ENCODE results near the gene GGA3. TPM values are rescaled to one million over a fixed set of nuclear protein-coding genes. Genes with fewer than 3 reads are reported as not detected.
"Not testable (repeated sequence)": the region's sequence is repeated elsewhere in the genome, so short reads cannot be mapped to it uniquely, and the experiment has no call there.

GGA3 gene
- total RNA-seq, 2 donors from 2014 or later, result 74.9 to 79.0 TPM

- H3K9me3 Mint-ChIP-seq, result no peaks in the 10 kb centered on the region
- H3K36me3 Mint-ChIP-seq, result peaks cover 14 to 17% of the 10 kb centered on the region in 2 donors
- H3K27ac Mint-ChIP-seq, result no peak overlapping the region
Measured at GRCh38 chr17:75209061-75209460, 52.3 kb downstream of the GGA3 start.

GRCh38 chr17:75208161-75208560 is 53.2 kb downstream of the GGA3 start:
- Mint-ChIP-seq H3K36me3 (peaks cover 14 to 17% of the 10 kb centered on the region in 2 donors), H3K27ac (no peak overlapping the region), H3K9me3 (no peaks in the 10 kb centered on the region)
- DNase-seq (ENCODE audit: low spot score in 2 of 2), result no peak
- no peak for ATAC-seq

More at GRCh38 chr17:75209061-75209460, 52.3 kb downstream of the GGA3 start:
- ATAC-seq (no peak), DNase-seq (ENCODE audit: low spot score in 2 of 2) (no peak)

GRCh38 chr17:75207760-75208159 is 53.6 kb downstream of the GGA3 start:
- Mint-ChIP-seq H3K36me3 (peaks cover 14 to 17% of the 10 kb centered on the region in 2 donors), H3K9me3 (no peaks in the 10 kb centered on the region), H3K27ac (no peak overlapping the region)
- ATAC-seq (no peak), DNase-seq (ENCODE audit: low spot score in 2 of 2) (no peak)

- not testable (repeated sequence) for ATAC-seq; DNase-seq (ENCODE audit: low spot score in 2 of 2); H3K9me3 Mint-ChIP-seq
- Mint-ChIP-seq H3K27ac (peak overlapping the region; percentile 96 to 100), H3K36me3 (peaks cover 14 to 17% of the 10 kb centered on the region in 2 donors)
Measured at GRCh38 chr17:75207050-75207407, 54.4 kb downstream of the GGA3 start.

- H3K27ac Mint-ChIP-seq, result peak overlapping the region; percentile 96 to 100
- no peaks in the 10 kb centered on the region for H3K9me3 Mint-ChIP-seq
- DNase-seq (ENCODE audit: low spot score in 2 of 2), result no peak
- no peak for ATAC-seq
- H3K36me3 Mint-ChIP-seq, result peaks cover 8 to 13% of the 10 kb centered on the region in 2 donors
Measured at GRCh38 chr17:75205793-75206163, 55.6 kb downstream of the GGA3 start.

GRCh38 chr17:75205037-75205792 is 56.2 kb downstream of the GGA3 start, which contains the start of gene NUP85:
TSS of gene NUP85 (plus strand) at chr17:75205679. CDS start at chr17:75205762, 83 bp downstream.
- DNase-seq (ENCODE audit: low spot score in 2 of 2) (peak; percentile 90 to 93), ATAC-seq (peak; percentile 83 to 89)
- no peaks in the 10 kb centered on the region for H3K9me3 Mint-ChIP-seq
- H3K27ac Mint-ChIP-seq, result peak within 1 kb of the TSS; percentile 96 to 100
- peaks cover 8 to 13% of the 10 kb centered on the region in 2 donors for H3K36me3 Mint-ChIP-seq

- ATAC-seq (no peak), DNase-seq (ENCODE audit: low spot score in 2 of 2) (no peak)
- Mint-ChIP-seq H3K36me3 (peaks cover 0 to under 1% of the 10 kb centered on the region in 2 donors), H3K27ac (peak overlapping the region in 1 of 2 donors; percentile 23), H3K9me3 (no peaks in the 10 kb centered on the region)
Measured at GRCh38 chr17:75199886-75200618, 61.4 kb downstream of the GGA3 start.

- H3K9me3 Mint-ChIP-seq, result no peaks in the 10 kb centered on the region
- no peak for DNase-seq (ENCODE audit: low spot score in 2 of 2)
- no peak overlapping the region for H3K27ac Mint-ChIP-seq
- no peak for ATAC-seq
- no peaks in the 10 kb centered on the region for H3K36me3 Mint-ChIP-seq
Measured at GRCh38 chr17:75194879-75195278, 66.5 kb downstream of the GGA3 start.

- Mint-ChIP-seq H3K9me3 (no peaks in the 10 kb centered on the region), H3K27ac (no peak overlapping the region), H3K36me3 (no peaks in the 10 kb centered on the region)
- DNase-seq (ENCODE audit: low spot score in 2 of 2) (no peak), ATAC-seq (no peak)
Measured at GRCh38 chr17:75191584-75191983, 69.8 kb downstream of the GGA3 start.

GRCh38 chr17:75188614-75189013 is 72.8 kb downstream of the GGA3 start:
- DNase-seq (ENCODE audit: low spot score in 2 of 2) (no peak), ATAC-seq (no peak)
- Mint-ChIP-seq H3K36me3 (no peaks in the 10 kb centered on the region), H3K9me3 (no peaks in the 10 kb centered on the region), H3K27ac (peak overlapping the region in 1 of 2 donors; percentile 80)

Other genes with a start within 250 kb of the GGA3 start
- 10 to 100 TPM; 29.8 to 48.1 TPM for gene MRPL58, start 248.9 kb downstream of the GGA3 start, total RNA-seq
- 100 to 1,000 TPM; 193 to 218 TPM for gene ATP5PD, start 214.6 kb downstream of the GGA3 start, total RNA-seq
- 10 to 100 TPM; 17.4 to 19.4 TPM for gene KCTD2, start 214.4 kb downstream of the GGA3 start, total RNA-seq
- 10 to 100 TPM in 1 of 2 donors, 1 to 10 TPM in 1; 6.0 to 10.9 TPM for gene SLC16A5, start 173.7 kb downstream of the GGA3 start, total RNA-seq
- gene ARMC7, start 151.6 kb downstream of the GGA3 start, total RNA-seq, result 1 to 10 TPM; 7.0 to 9.9 TPM
- 10 to 100 TPM; 51.7 to 52.8 TPM for gene NT5C, start 129.9 kb downstream of the GGA3 start, total RNA-seq
- gene JPT1, start 107.1 kb downstream of the GGA3 start, total RNA-seq, result 100 to 1,000 TPM; 216 to 232 TPM
- gene SUMO2, start 78.6 kb downstream of the GGA3 start, total RNA-seq, result 100 to 1,000 TPM; 557 to 621 TPM
- 100 to 1,000 TPM; 108 to 146 TPM for gene NUP85, start 55.9 kb downstream of the GGA3 start, total RNA-seq
- 10 to 100 TPM; 72.3 to 80.5 TPM for gene MRPS7, start 273 bp upstream of the GGA3 start, total RNA-seq
- 10 to 100 TPM; 33.4 to 37.8 TPM for gene MIF4GD, start 9.6 kb upstream of the GGA3 start, total RNA-seq
- 100 to 1,000 TPM in 1 of 2 donors, 10 to 100 TPM in 1; 74.4 to 110 TPM for gene SLC25A19, start 27.8 kb upstream of the GGA3 start, total RNA-seq
- gene GRB2, start 144.1 kb upstream of the GGA3 start, total RNA-seq, result 100 to 1,000 TPM; 163 to 180 TPM
- gene TMEM94, start 195.0 kb upstream of the GGA3 start, total RNA-seq, result 10 to 100 TPM; 64.5 to 65.2 TPM